Endothelial cell of umbilical vein (primary cell): ENCODE data around the gene UROD. TPM values are rescaled to one million over a fixed set of nuclear protein-coding genes. Genes with fewer than 3 reads are reported as not detected.

Experiments used
- BruUV-seq: library from RNA; stranded (reverse); fragments of 400-500 nt; replicated peaks from 2 replicates; lab custom pipeline; 2021; lab: Mats Ljungman, UMichigan
- CTCF ChIA-PET: fragments of 300-600, 350-600 bp; sonication (Branson Sonifier 250); formaldehyde crosslinking; loops from one replicate; lab custom pipeline; 2021; ENCODE audit warnings: antibody characterized with exemption, inconsistent platforms; lab: Charles Lee
- POLR2A ChIA-PET: fragments of 300-600, 350-600 bp; sonication (Branson Sonifier 250); formaldehyde crosslinking; loops from one replicate; lab custom pipeline; 2021; ENCODE audit warnings: antibody characterized with exemption, inconsistent platforms; lab: Charles Lee
- DNase-seq: peaks from one replicate; pipeline ENCODE4 v3.0.0-alpha.2; 2011; ENCODE audit warnings: low read depth, low spot score
- FAIRE-seq: peaks from 2 replicates; lab custom pipeline; 2011; peaks lifted over from hg19 to GRCh38; lab: Jason Lieb, UNC
- H2AFZ ChIP-seq: 2 replicates; pipeline ENCODE4 v1.6.0; 2012; ENCODE audit warnings: low read depth, low read length, control low read depth, inconsistent platforms
- H3K27ac ChIP-seq: 2 replicates; pipeline ENCODE4 v1.5.1; 2011; ENCODE audit warnings: low read depth, mild to moderate bottlenecking, control low read depth, low read length, moderate library complexity; ENCODE audit not compliant: insufficient read depth
- H3K27me3 ChIP-seq, 2 experiments: 2 replicates each; pipeline versions ENCODE4 v1.6.0 to v1.6.1; 2011; ENCODE audit warnings: low read length in 2 of 2, mixed read lengths in 1 of 2; ENCODE audit not compliant: control insufficient read depth in 2 of 2, insufficient read depth in 2 of 2
- H3K36me3 ChIP-seq, 2 experiments: 2 replicates in 1 of 2; 3 replicates in 1 of 2; pipeline ENCODE4 v1.5.1; 2011; ENCODE audit warnings: low read length in 2 of 2, mild to moderate bottlenecking in 1 of 2, moderate library complexity in 1 of 2; ENCODE audit not compliant: control insufficient read depth in 2 of 2, insufficient read depth in 2 of 2; ENCODE audit errors: extremely low read depth in 1 of 2
- H3K4me1 ChIP-seq: 3 replicates; pipeline ENCODE4 v1.5.1; 2011; ENCODE audit warnings: mild to moderate bottlenecking, low read length; ENCODE audit not compliant: control insufficient read depth, insufficient read depth; ENCODE audit errors: extremely low read depth
- H3K4me2 ChIP-seq: 2 replicates; pipeline ENCODE4 v1.6.1; 2011; ENCODE audit warnings: low read length, control low read depth, mixed read lengths; ENCODE audit not compliant: insufficient read depth
- H3K4me3 ChIP-seq, 3 experiments: fragments of 200-600 bp in 1 of 3; sonication (generic), shearing (Covaris generic) in 1 of 3; replicated peaks in 1 of 3; 2 replicates each; pipeline ENCODE4 v1.5.1; 2011 to 2016; ENCODE audit warnings: control low read depth in 3 of 3, low read length in 3 of 3, mild to moderate bottlenecking in 2 of 3, inconsistent platforms in 1 of 3, low read depth in 1 of 3, moderate library complexity in 1 of 3; ENCODE audit not compliant: insufficient read depth in 1 of 3
- H3K79me2 ChIP-seq: 2 replicates; pipeline ENCODE4 v1.6.0; 2012; ENCODE audit warnings: low read length, inconsistent platforms; ENCODE audit not compliant: control insufficient read depth, insufficient read depth
- H3K9ac ChIP-seq: replicated peaks from 2 replicates; pipeline ENCODE3; 2011; ENCODE audit warnings: low read length, control low read depth; ENCODE audit not compliant: insufficient read depth; ENCODE audit errors: extremely low read depth
- H3K9me1 ChIP-seq: replicated peaks from 3 replicates; pipeline ENCODE4 v1.6.0; 2011; ENCODE audit warnings: mild to moderate bottlenecking, low read length; ENCODE audit not compliant: control insufficient read depth, insufficient read depth; ENCODE audit errors: extremely low read depth
- H3K9me3 ChIP-seq: replicated peaks from 2 replicates; pipeline ENCODE4 v1.5.1; 2012; ENCODE audit warnings: low read length, inconsistent platforms; ENCODE audit not compliant: control insufficient read depth, insufficient read depth
- H4K20me1 ChIP-seq: replicated peaks from 2 replicates; pipeline ENCODE3; 2011; ENCODE audit warnings: mild to moderate bottlenecking, low read length; ENCODE audit not compliant: control insufficient read depth, insufficient read depth; ENCODE audit errors: extremely low read depth
- CTCF ChIP-seq, 2 donors: IDR thresholded peaks; 1 replicate in 1 of 2; 2 replicates in 1 of 2; pipeline ENCODE4 v1.5.1; 2011; ENCODE audit warnings: low read length in 2 of 2, mild to moderate bottlenecking in 2 of 2, moderate library complexity in 2 of 2, control low read depth in 1 of 2, inconsistent platforms in 1 of 2, low read depth in 1 of 2; ENCODE audit not compliant: insufficient read depth in 1 of 2; ENCODE audit errors: extremely low read depth in 1 of 2
- EZH2 ChIP-seq: IDR thresholded peaks from 2 replicates; pipeline ENCODE4 v1.6.1; 2012; ENCODE audit warnings: borderline replicate concordance, low read depth, mild to moderate bottlenecking, moderate library complexity, low read length, inconsistent platforms; ENCODE audit not compliant: severe bottlenecking
- FOS ChIP-seq: IDR thresholded peaks from 2 replicates; pipeline ENCODE4 v1.6.1; 2011; ENCODE audit warnings: mild to moderate bottlenecking, low read length, moderate library complexity, borderline replicate concordance; ENCODE audit not compliant: insufficient read depth
- GATA2 ChIP-seq: IDR thresholded peaks from 2 replicates; pipeline ENCODE4 v1.7.0; 2011; ENCODE audit warnings: low read depth, mild to moderate bottlenecking, moderate library complexity, mixed read lengths, low read length; ENCODE audit not compliant: insufficient read length, insufficient read depth
- JUN ChIP-seq: IDR thresholded peaks from 2 replicates; pipeline ENCODE4 v1.6.1; 2011; ENCODE audit warnings: borderline replicate concordance, low read depth; ENCODE audit not compliant: insufficient read length, insufficient read depth
- MAX ChIP-seq: IDR thresholded peaks from 2 replicates; pipeline ENCODE4 v1.6.1; 2011; ENCODE audit not compliant: insufficient read depth, insufficient read length
- MYC ChIP-seq: IDR thresholded peaks from one replicate; pipeline ENCODE4 v1.6.1; 2011; ENCODE audit warnings: mild to moderate bottlenecking, low read depth, low read length
- POLR2A ChIP-seq: IDR thresholded peaks from 2 replicates; pipeline ENCODE4 v1.6.1; 2012; ENCODE audit warnings: low read depth, mild to moderate bottlenecking, control low read depth, low read length
- POLR2AphosphoS5 ChIP-seq: IDR thresholded peaks from 2 replicates; pipeline ENCODE4 v1.6.1; 2012; ENCODE audit warnings: low read depth, mild to moderate bottlenecking, control low read depth, low read length, moderate library complexity; ENCODE audit not compliant: insufficient read depth
- dilution Hi-C: fragments of 300-500 bp; cut with MboI; formaldehyde crosslinking; loops from one replicate; pipeline ENCODE4 v1.15.0; 2019; ENCODE audit warnings: low sequenced_read_pairs; ENCODE audit not compliant: extremely low pct_ligation_motif_present
- intact Hi-C: fragments of 100-400 bp; cut with micrococcal nuclease; formaldehyde crosslinking; loops from one replicate; pipeline ENCODE4 v1.10.0; 2022
- polyA plus RNA-seq, 4 experiments: library from polyadenylated mRNA; depleted of rRNA in 3 of 4; stranded (reverse) in 3 of 4; unstranded in 1 of 4; fragments of >200 nt; gene quantifications; 2 replicates each; pipeline versions ENCODE4 v1.2.1 to v1.2.3, GENCODE V29; 2011 to 2012; ENCODE audit warnings: missing spikeins in 1 of 4
- total RNA-seq: library from RNA; stranded (reverse); gene quantifications from 2 replicates; pipeline ENCODE4 v1.2.3, GENCODE V29; 2021

The UROD gene
- total and polyA plus RNA-seq, 2 donors (not counting 3 experiments of a cell fraction or from before 2014, with no cell fraction given): 192 to 636 TPM

- no peak overlapping the region for H2AFZ ChIP-seq
- H3K36me3 ChIP-seq: peaks cover 0 to 3% of the 10 kb centered on the region in 2 experiments
- FAIRE-seq (no peak), DNase-seq (no peak)
- H3K4me1 ChIP-seq: peaks cover 27% of the 10 kb centered on the region
- H4K20me1 ChIP-seq: no peaks in the 10 kb centered on the region
- dilution Hi-C loops (no loop called here), intact Hi-C loops (no loop called here)
- no peaks in the 10 kb centered on the region for H3K79me2 ChIP-seq
- no peaks in the 10 kb centered on the region for H3K9me1 ChIP-seq
- TF ChIP-seq GATA2 (no peak), CTCF (IDR thresholded peaks at IDR 0.05; ENCODE audit: extremely low read depth in 1 of 2, insufficient read depth in 1 of 2, low read depth in 1 of 2, low read length in 2 of 2) (no peak), EZH2 (no peak), MYC (no peak), POLR2AphosphoS5 (no peak), JUN (no peak), FOS (no peak), MAX (no peak), POLR2A (no peak)
- ChIA-PET CTCF (no interaction called here), POLR2A (no interaction called here)
- no peak overlapping the region for H3K4me3 ChIP-seq
- H3K4me2 ChIP-seq: no peak overlapping the region
- BruUV-seq: no TSS peak
- H3K9ac ChIP-seq: no peak overlapping the region
- H3K27ac ChIP-seq: no peak overlapping the region
- no peaks in the 10 kb centered on the region for H3K27me3 ChIP-seq
- H3K9me3 ChIP-seq: no peaks in the 10 kb centered on the region
Measured at GRCh38 chr1:44973645-44974044, 38.4 kb upstream of the UROD start.
